Heart left ventricle (tissue), 16 donors: ENCODE results near the gene VGLL4. TPM values are rescaled to one million over a fixed set of nuclear protein-coding genes. Genes with fewer than 3 reads are reported as not detected.

ENCODE experiments used
- ATAC-seq, 4 donors: fragments of 200-7000 bp; cut with Tn5 transposase; one replicate each; pipeline ENCODE4 v1.9.1; 2020 to 2022; ENCODE audit warnings: moderate library complexity in 4 of 4, mild to moderate bottlenecking in 3 of 4, moderate number of reproducible peaks in 1 of 4
- DNase-seq, 5 donors: peaks; one replicate each; pipeline ENCODE4 v3.0.0-alpha.2; 2020
- H3K27ac ChIP-seq, 12 donors: fragments of 200-600 bp; sonication (generic) in 4 of 12; one replicate each; pipeline versions ENCODE4 v1.5.0 to v1.8.0; 2016 to 2022; ENCODE audit warnings: mild to moderate bottlenecking in 2 of 12
- H3K27me3 ChIP-seq, 9 donors: fragments of 200-600 bp; sonication (generic) in 2 of 9; one replicate each; pipeline versions ENCODE4 v1.5.1 to v1.8.0; 2016 to 2022; ENCODE audit warnings: mild to moderate bottlenecking in 3 of 9
- H3K36me3 ChIP-seq, 9 donors: fragments of 200-600 bp; sonication (generic) in 2 of 9; one replicate each; pipeline versions ENCODE4 v1.5.0 to v1.8.0; 2018 to 2022; ENCODE audit warnings: mild to moderate bottlenecking in 2 of 9
- H3K4me1 ChIP-seq, 12 donors: fragments of 200-600 bp; sonication (generic) in 4 of 12; one replicate each; pipeline versions ENCODE4 v1.5.0 to v1.8.0; 2016 to 2022; ENCODE audit warnings: mild to moderate bottlenecking in 3 of 12
- H3K4me3 ChIP-seq, 12 donors: fragments of 200-600 bp; sonication (generic) in 4 of 12; one replicate each; pipeline versions ENCODE4 v1.5.0 to v1.8.0; 2017 to 2022; ENCODE audit warnings: mild to moderate bottlenecking in 9 of 12, moderate library complexity in 4 of 12
- H3K9me3 ChIP-seq, 12 donors: fragments of 200-600 bp; sonication (generic) in 4 of 12; one replicate each; pipeline versions ENCODE4 v1.5.0 to v1.8.0; 2016 to 2022; ENCODE audit warnings: mild to moderate bottlenecking in 1 of 12
- POLR2A ChIP-seq, 2 donors: fragments of 450-650 bp; IDR thresholded peaks; one replicate each; pipeline ENCODE4 v1.6.1; 2017; ENCODE audit warnings: antibody characterized with exemption in 2 of 2, mild to moderate bottlenecking in 2 of 2, moderate library complexity in 2 of 2
- WGBS, 4 donors: extraction: QIAGEN DNeasy Blood & Tissue Kit in 2 of 4; methylation state at CpG; one replicate each; pipeline versions ENCODE4 v1.1.5 to v1.1.7; 2013 to 2018; 5-methylcytosine and 5-hydroxymethylcytosine counted together
- intact Hi-C, 10 donors: fragments of 100-400 bp; cut with DNase I; formaldehyde crosslinking; loops; one replicate each; pipeline versions ENCODE4 v1.11.1 to v1.14.2; 2022
- polyA plus RNA-seq, 2 donors: library from polyadenylated mRNA; stranded (reverse); fragments of 200-250 nt; gene quantifications; one replicate each; pipeline ENCODE4 v1.2.3, GENCODE V29; 2013
- total RNA-seq, 9 donors: library from RNA; depleted of rRNA in 2 of 9; stranded (reverse); fragments of >200 nt in 2 of 9; fragmentation: NEBNext Ultra II Directional in 3 of 9; extraction: Animal tissue kit (Norgen Biotek cat#: 25700) in 3 of 9; gene quantifications; one replicate each; pipeline versions ENCODE4 v1.1.0 to v1.2.4, GENCODE V29; 2016 to 2023
- TF ChIP-seq, protein P1 (sequence below), 12 donors: fragments of 200-600 bp; sonication (generic) in 4 of 12; IDR thresholded peaks; one replicate each; pipeline versions ENCODE4 v1.5.0 to v1.8.0; 2018 to 2022; ENCODE audit warnings: antibody characterized with exemption in 12 of 12, mild to moderate bottlenecking in 5 of 12
- donor health status: ischemic (EF 13 %, LVEDD 7.1; RV severe dilation, severe dysfunction).
- donor health status: healthy with polysubstance abuse.
- donor health status: DM: no; HTN: yes; CAD: no.
- donor health status: DM: no; HTN: no; CAD: no.
- donor health status: ischemic (EF 25% LVEDD 6.9; RV normal size, moderate dysfunction).
- donor health status: ischemic (EF 25% LVEDD 5.7; RV mildly dilated, moderate dysfunction).
- donor health status: healthy.
- donor health status: DM: yes; HTN: yes; CAD: no.
- donor health status: ischemic (EF 35%, LVEDD 5.7; RV mildly dilated, moderate dysfunction).
- donor health status: nonischemic (EF 11% LVEDD 7.7; RV severe dilation, severe dysfunction).
- donor health status: DM: yes; HTN: yes; CAD: no.
- donor health status: PGD.
- donor health status: ischemic (EF 29% LVEDD 5.4; RV normal size, mild dysfunction).
- donor health status: nonischemic (EF 23%, LVEDD 6.1; RV moderate dilation, normal function).

VGLL4 gene
- total and polyA plus RNA-seq, 11 donors, result 24.0 to 40.4 (median 27.0) TPM

DNA sequence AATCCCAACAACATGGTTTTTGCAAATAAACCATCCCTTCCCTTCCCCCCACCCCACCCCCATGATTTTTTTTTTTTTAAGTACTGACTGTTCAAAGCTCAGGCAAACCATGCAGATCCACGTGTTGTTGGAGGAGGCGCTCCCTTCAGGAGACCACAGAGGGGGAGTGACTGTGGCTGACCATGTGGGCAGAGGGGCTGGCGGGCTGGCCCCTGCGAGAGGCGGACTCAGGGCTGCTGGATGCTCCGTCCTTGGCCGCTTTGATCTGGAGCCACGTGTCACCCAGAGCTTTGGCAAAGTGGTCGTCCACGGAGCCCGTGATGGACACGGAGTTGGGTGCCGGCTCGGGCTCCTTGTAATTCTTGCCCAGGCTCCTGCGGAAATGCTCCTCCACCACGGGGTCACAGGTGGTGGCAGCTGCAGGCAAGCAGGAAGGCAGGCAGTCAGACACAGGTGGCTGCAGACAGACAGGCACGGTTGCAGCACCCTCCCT lies 85.3 kb downstream of the VGLL4 start:
- H3K4me1 ChIP-seq, result peaks cover 15 to 98% (median 84%) of the 10 kb centered on the region in 12 donors
- no peak overlapping the region for H3K4me3 ChIP-seq
- intact Hi-C loops, result loop anchor here in 2 of 10 donors (5.0 to 10.0 kb wide), 2 partner anchors 84 to 174 kb away; partner anchors contain the start of gene VGLL4 (in 1 of the 2)
- no peaks in the 10 kb centered on the region for H3K27me3 ChIP-seq
- H3K36me3 ChIP-seq, result peaks cover 0 to 65% (median 44%) of the 10 kb centered on the region in 9 donors
- peak in 1 of 5 donors; percentile 46 for DNase-seq
- ATAC-seq, result no peak
- TF ChIP-seq, protein P1, sequence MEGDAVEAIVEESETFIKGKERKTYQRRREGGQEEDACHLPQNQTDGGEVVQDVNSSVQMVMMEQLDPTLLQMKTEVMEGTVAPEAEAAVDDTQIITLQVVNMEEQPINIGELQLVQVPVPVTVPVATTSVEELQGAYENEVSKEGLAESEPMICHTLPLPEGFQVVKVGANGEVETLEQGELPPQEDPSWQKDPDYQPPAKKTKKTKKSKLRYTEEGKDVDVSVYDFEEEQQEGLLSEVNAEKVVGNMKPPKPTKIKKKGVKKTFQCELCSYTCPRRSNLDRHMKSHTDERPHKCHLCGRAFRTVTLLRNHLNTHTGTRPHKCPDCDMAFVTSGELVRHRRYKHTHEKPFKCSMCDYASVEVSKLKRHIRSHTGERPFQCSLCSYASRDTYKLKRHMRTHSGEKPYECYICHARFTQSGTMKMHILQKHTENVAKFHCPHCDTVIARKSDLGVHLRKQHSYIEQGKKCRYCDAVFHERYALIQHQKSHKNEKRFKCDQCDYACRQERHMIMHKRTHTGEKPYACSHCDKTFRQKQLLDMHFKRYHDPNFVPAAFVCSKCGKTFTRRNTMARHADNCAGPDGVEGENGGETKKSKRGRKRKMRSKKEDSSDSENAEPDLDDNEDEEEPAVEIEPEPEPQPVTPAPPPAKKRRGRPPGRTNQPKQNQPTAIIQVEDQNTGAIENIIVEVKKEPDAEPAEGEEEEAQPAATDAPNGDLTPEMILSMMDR (IDR thresholded peaks at IDR 0.05), result no peak
- TF ChIP-seq POLR2A (IDR thresholded peaks at IDR 0.05), result no peak
- peak overlapping the region in 5 of 12 donors; percentile 9 to 78 (median 50) for H3K27ac ChIP-seq
- H3K9me3 ChIP-seq, result no peaks in the 10 kb centered on the region
- WGBS, 4 donors, result 65 to 75% (median 71%) methylated on average over 12 to 17 of the region's 17 CpGs

DNA sequence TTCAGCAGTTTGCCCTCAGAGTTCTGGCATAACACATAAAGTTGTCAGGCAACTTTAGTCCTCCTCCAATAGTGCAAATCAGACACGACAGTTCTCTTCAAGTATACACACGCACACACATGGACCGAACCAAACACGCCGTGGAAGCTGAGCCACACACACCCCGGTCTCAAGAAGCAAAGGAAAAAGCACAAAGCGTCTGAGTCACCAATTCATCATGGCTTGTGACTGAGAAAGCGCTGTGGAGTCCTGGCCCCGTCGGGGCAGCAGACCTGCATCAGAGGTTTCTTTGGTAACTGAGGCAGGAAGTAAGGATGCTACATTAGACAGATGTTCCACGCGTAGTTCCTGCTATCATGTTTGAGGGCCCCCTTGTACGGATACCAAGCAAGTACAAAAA lies 85.7 kb downstream of the VGLL4 start:
- no peaks in the 10 kb centered on the region for H3K9me3 ChIP-seq
- DNase-seq, result peak in 1 of 5 donors; percentile 28
- TF ChIP-seq, protein P1 (IDR thresholded peaks at IDR 0.05), result no peak
- no peak for TF ChIP-seq POLR2A (IDR thresholded peaks at IDR 0.05)
- intact Hi-C loops, result loop anchor here in 2 of 10 donors (5.0 to 10.0 kb wide), 2 partner anchors 84 to 173 kb away; partner anchors contain the start of gene VGLL4 (in 1 of the 2)
- peak overlapping the region in 10 of 12 donors; percentile 5 to 78 (median 54) for H3K27ac ChIP-seq
- no peak overlapping the region for H3K4me3 ChIP-seq
- peak in 1 of 4 donors; percentile 6 for ATAC-seq
- no peaks in the 10 kb centered on the region for H3K27me3 ChIP-seq
- 71 to 80% (median 79%) methylated on average over 13 of the region's 13 CpGs for WGBS, 4 donors
- peaks cover 15 to 98% (median 82%) of the 10 kb centered on the region in 12 donors for H3K4me1 ChIP-seq
- H3K36me3 ChIP-seq, result peaks cover 0 to 61% (median 39%) of the 10 kb centered on the region in 9 donors

DNA sequence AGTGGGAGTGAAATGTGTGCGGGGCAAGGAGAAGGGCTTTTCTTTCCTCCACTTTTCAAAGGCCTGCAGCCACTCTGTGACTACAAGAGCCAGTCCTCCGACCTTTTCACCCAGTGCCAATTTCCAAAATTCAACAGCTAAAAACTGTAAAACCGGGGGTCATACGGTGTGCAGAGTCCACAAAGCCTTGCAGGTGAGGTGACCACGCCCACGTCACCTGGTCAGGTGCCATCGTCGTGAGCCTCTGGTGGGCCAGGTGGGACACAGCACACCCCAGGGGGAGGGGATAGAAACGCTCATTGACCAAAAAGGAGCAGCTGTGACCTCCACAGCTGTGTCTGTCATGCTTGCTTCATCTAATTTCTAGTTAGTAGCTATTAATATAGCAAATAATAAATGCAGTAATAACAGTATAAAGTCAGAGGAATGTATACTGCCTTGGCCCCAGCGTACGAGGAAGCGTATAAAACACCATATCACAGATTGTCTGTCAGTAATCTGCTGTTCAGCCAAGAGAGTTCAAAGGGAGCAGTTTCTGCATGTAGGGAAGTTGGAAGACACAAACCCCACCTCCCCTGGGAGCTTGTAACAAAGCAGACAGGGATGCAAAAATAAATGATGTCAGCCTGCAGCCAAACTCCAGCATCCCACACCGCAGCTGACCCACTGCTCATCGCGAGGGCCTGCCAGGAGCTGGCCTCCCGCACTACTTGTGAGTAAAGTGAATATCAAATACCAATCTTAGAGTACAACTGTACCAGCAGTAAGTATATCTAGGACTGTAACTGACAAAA lies 86.7 kb downstream of the VGLL4 start:
- no peak overlapping the region for H3K4me3 ChIP-seq
- peaks cover 0 to 54% (median 33%) of the 10 kb centered on the region in 9 donors for H3K36me3 ChIP-seq
- intact Hi-C loops, result loop anchor here in 2 of 10 donors (5.0 to 10.0 kb wide), 2 partner anchors 85 to 172 kb away; partner anchors contain the start of gene VGLL4 (in 1 of the 2)
- TF ChIP-seq, protein P1 (IDR thresholded peaks at IDR 0.05), result no peak
- TF ChIP-seq POLR2A (IDR thresholded peaks at IDR 0.05), result no peak
- H3K27ac ChIP-seq, result peak overlapping the region in 11 of 12 donors; percentile 20 to 78 (median 54)
- WGBS, 4 donors, result 39 to 46% (median 44%) methylated on average over 16 of the region's 16 CpGs
- H3K4me1 ChIP-seq, result peaks cover 15 to 91% (median 73%) of the 10 kb centered on the region in 12 donors
- H3K9me3 ChIP-seq, result no peaks in the 10 kb centered on the region
- ATAC-seq, result peak in 2 of 4 donors; percentile 28 to 29
- no peaks in the 10 kb centered on the region for H3K27me3 ChIP-seq
- DNase-seq, result peak; percentile 62 to 78 (median 73)
